T-helper 2 cell treated with Interferon-gamma antibody and Interleukin-4, amounts not matched to agents 5 μg/mL and 100 μg/mL, for 36 hours (primary cell): Measurements from ENCODE around the gene OPTC.
A peak's percentile ranks its signal among the peaks of the same experiment; 100 is the strongest.

ENCODE experiments used
- DNase-seq: peaks from one replicate; pipeline ENCODE4 v3.0.0; 2021; ENCODE audit warnings: low spot score
- H3K27ac Mint-ChIP-seq: one replicate; pipeline ENCODE4 v1.8.0; 2021; ENCODE audit warnings: mild to moderate bottlenecking, mixed read lengths
- H3K27me3 Mint-ChIP-seq: one replicate; pipeline ENCODE4 v1.8.0; 2021; ENCODE audit warnings: low read depth, mixed read lengths
- H3K36me3 Mint-ChIP-seq: one replicate; pipeline ENCODE4 v1.8.0; 2021; ENCODE audit warnings: low read depth, mixed read lengths
- H3K4me1 Mint-ChIP-seq: one replicate; pipeline ENCODE4 v1.8.0; 2021; ENCODE audit warnings: low read depth, mixed read lengths
- H3K4me3 Mint-ChIP-seq: one replicate; pipeline ENCODE4 v1.8.0; 2022; ENCODE audit warnings: mild to moderate bottlenecking, moderate library complexity, mixed read lengths
- H3K9me3 Mint-ChIP-seq: one replicate; pipeline ENCODE4 v1.8.0; 2021; ENCODE audit warnings: mixed read lengths

Gene OPTC

DNA sequence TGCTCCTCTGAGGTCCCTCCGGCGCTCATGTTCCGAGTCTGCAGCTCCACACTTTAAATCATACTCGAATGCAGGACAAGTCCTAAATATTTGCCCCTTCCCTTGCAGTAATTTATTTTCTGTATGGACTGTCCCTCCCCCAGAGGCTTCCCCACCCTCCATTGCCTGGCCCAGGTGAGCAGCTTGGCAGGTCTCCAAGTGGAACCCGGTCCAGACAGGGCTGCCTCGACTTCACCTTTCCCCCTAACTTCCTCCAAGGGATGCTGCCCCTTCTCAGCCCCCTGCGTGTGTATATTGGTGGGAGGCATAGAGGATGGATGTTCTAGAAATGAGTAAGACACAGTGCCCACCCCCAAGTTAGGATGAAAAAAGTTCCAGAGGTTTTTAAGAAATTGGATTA, 5.4 kb upstream of the OPTC start:
- Mint-ChIP-seq H3K4me3 (no peak overlapping the region), H3K27me3 (peaks cover 11% of the 10 kb centered on the region), H3K9me3 (no peaks in the 10 kb centered on the region), H3K36me3 (no peaks in the 10 kb centered on the region), H3K4me1 (peaks cover 2% of the 10 kb centered on the region), H3K27ac (no peak overlapping the region)
- no peak for DNase-seq

DNA sequence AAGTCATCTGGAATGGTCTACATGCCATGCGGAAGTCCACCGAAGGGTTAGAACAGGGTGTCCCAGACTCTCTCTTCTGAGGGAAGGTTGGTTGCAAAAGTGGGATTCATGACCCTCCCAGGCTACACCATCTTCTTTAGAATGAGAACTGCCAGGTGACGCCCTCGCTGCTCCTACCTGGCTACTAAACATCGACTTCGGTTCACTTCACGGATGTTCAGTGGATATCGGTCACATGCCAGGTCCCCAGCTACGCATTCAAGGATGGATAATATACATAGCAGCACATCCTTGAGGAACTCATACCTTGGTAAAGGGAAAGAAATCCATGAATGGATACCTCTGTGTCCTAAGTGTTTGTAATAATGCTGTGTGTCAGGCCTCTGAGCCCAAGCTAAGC, 3.3 kb upstream of the OPTC start:
- peaks cover 13% of the 10 kb centered on the region for H3K27me3 Mint-ChIP-seq
- H3K36me3 Mint-ChIP-seq = no peaks in the 10 kb centered on the region
- H3K4me3 Mint-ChIP-seq = no peak overlapping the region
- H3K4me1 Mint-ChIP-seq = peaks cover 3% of the 10 kb centered on the region
- no peak overlapping the region for H3K27ac Mint-ChIP-seq
- no peak for DNase-seq
- H3K9me3 Mint-ChIP-seq = no peaks in the 10 kb centered on the region

DNA sequence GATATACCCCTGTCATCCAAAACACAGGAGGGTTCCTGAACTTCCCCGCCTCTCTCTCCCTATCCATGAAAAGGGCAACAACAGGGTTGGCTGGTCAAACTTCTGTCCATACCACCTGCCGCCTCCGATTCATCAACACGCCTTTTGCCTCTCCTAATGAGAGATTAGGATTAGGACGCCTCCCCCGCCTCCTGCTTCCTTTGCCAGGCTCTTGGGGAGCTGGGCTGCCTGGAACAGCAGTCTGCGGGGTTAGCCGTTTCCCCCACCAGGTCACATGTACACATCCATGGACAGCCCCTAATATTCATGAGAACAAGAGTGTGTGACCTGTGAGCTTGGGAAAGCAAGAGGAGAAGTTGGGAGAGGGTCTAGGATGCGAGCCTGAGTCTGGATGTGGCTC, 2.3 kb upstream of the OPTC start:
- Mint-ChIP-seq H3K36me3 (no peaks in the 10 kb centered on the region), H3K27me3 (peaks cover 13% of the 10 kb centered on the region), H3K4me3 (no peak overlapping the region), H3K4me1 (peaks cover 3% of the 10 kb centered on the region), H3K9me3 (no peaks in the 10 kb centered on the region), H3K27ac (no peak overlapping the region)
- no peak for DNase-seq

DNA sequence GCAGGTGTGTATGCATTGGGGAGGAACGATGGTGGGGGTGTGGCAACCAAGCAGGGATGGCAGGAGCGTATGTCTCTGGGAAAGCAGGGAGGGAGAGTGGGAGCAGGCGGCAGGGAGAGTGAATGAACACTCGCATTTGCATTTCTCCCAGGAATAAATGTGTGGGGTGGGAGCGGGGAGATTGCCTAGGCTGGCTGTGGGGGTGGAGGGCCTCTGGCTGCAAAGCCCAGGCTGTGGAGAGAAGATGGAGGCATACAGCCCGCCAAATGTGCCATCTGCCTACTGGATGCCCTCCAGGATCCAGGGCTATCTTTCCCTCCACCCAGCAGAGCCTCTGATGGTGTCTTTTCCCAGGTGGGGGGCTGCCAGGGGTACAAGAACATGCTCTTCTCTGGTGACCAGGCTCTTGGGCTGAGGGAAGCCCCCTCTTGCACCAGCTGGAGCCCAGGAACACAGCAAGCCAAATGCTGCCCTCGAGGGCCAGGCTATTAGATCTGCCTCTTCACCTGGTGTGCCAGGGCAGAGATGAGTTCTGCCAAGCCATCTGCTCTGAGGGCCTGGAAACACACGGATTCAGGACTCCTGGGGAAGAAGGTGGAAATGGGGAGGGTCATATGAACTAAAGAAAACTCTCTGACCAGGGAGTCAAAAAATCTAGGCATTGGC, 1.7 kb upstream of the OPTC start:
- Mint-ChIP-seq H3K36me3 (no peaks in the 10 kb centered on the region), H3K4me1 (peaks cover 3% of the 10 kb centered on the region), H3K4me3 (no peak overlapping the region), H3K9me3 (no peaks in the 10 kb centered on the region), H3K27ac (no peak overlapping the region), H3K27me3 (peaks cover 13% of the 10 kb centered on the region)
- DNase-seq = no peak

DNA sequence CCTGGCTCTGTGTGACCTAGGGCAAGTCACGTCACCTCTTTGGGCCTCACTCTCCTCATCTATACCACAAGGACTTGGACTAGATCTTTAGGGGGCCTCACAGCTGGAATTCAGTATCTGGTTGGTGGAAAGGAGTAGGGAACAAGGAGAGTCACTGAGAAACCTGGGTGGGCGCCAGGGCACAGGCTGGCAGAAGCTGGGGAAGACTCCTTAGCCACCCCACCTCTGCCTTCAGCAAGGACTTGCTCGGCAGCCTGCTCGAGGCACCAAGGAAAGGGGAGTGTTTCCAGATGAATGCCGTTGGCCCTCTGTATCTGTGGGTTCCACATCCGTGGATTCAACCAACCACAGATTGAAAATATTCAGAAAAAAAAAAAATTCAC, 1.2 kb upstream of the OPTC start:
- Mint-ChIP-seq H3K27me3 (peaks cover 13% of the 10 kb centered on the region), H3K4me3 (no peak overlapping the region), H3K27ac (no peak overlapping the region), H3K36me3 (no peaks in the 10 kb centered on the region), H3K4me1 (peaks cover 1% of the 10 kb centered on the region), H3K9me3 (no peaks in the 10 kb centered on the region)
- no peak for DNase-seq

DNA sequence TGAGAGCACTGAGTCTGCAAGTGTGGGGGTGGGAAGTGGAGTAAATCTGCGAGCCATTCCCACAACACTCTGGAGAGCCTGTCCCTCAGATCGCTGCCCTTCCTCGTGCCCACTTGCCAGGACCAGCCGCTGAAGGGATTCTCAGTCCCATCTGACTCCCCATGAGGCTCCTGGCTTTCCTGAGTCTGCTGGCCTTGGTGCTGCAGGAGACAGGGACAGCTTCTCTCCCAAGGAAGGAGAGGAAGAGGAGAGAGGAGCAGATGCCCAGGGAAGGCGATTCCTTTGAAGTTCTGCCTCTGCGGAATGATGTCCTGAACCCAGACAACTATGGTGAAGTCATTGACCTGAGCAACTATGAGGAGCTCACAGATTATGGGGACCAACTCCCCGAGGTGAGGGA, 1.9 kb downstream of the OPTC start:
- Mint-ChIP-seq H3K9me3 (no peaks in the 10 kb centered on the region), H3K4me3 (no peak overlapping the region), H3K27me3 (peaks cover 13% of the 10 kb centered on the region), H3K36me3 (no peaks in the 10 kb centered on the region), H3K27ac (no peak overlapping the region), H3K4me1 (peaks cover 1% of the 10 kb centered on the region)
- DNase-seq = no peak

DNA sequence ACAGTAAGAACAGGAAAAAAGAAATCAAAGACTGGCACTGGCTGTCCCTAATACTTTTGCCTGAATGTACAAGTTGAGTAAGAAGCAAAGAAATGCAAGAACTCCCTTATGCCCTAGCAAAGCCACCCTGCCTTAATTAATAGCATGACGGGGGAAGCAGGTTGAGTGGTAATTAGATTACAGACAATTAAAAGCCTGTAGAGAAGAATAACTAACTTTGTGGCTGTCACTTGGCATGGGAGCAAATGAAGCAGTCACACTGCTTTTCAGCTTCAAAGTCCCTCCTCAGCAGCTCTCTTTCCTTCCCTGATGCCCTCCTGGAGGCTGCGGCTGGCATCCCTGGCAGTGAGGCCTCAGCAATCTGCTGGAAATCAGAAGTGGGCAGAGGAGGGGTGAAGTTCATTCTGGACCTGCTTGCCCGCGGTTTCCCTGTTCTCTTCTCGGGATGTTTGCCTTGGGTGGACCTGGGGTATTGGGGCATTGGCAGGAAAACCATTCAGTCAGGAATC, 3.4 kb downstream of the OPTC start:
- Mint-ChIP-seq H3K4me1 (peaks cover 1% of the 10 kb centered on the region), H3K36me3 (no peaks in the 10 kb centered on the region), H3K27ac (no peak overlapping the region), H3K9me3 (no peaks in the 10 kb centered on the region), H3K4me3 (no peak overlapping the region), H3K27me3 (peaks cover 7% of the 10 kb centered on the region)
- DNase-seq = no peak

DNA sequence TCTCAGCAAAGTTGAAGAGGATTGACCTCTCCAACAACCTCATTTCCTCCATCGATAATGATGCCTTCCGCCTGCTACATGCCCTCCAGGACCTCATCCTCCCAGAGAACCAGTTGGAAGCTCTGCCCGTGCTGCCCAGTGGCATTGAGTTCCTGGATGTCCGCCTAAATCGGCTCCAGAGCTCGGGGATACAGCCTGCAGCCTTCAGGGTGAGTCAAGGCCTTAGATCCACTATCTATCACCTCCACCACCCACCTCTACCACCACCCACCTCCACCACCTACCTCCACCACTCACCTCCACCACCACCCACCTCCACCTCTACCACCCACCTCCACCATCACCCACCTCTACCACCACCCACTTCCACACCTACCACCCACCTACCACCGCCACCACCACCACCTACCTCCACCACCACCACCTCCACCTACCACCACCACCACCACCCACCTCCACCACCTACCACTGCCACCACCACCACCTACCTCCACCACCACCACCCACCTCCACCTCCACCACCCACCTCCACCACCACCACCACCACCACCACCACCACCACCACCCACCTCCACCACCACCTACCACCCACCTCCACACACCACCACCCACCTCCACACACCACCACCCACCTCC, 5.8 kb downstream of the OPTC start:
- H3K4me1 Mint-ChIP-seq = peaks cover 3% of the 10 kb centered on the region
- no peak overlapping the region for H3K4me3 Mint-ChIP-seq
- H3K27me3 Mint-ChIP-seq = peaks cover 12% of the 10 kb centered on the region
- no peaks in the 10 kb centered on the region for H3K36me3 Mint-ChIP-seq
- no peak overlapping the region for H3K27ac Mint-ChIP-seq
- DNase-seq = no peak
- no peaks in the 10 kb centered on the region for H3K9me3 Mint-ChIP-seq

DNA sequence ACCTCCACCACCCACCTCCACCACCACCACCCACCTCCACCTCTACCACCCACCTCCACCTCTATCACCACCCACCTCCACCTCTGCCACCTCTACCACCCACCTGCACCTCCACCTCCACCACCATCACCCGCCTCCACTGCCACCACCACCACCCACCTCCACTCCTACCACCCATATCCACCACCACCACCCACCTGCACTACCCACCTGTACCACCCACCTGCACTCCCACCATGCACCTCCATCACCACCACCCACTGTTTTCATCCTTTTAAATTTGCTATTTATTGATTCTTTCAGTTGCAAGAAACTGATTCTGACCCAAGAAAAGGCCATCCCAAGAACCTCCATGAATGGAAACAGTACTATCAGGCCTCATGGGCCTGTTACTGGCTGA, 6.3 kb downstream of the OPTC start:
- Mint-ChIP-seq H3K4me3 (no peak overlapping the region), H3K4me1 (peaks cover 4% of the 10 kb centered on the region), H3K9me3 (no peaks in the 10 kb centered on the region), H3K27ac (no peak overlapping the region), H3K36me3 (no peaks in the 10 kb centered on the region), H3K27me3 (peaks cover 12% of the 10 kb centered on the region)
- no peak for DNase-seq

DNA sequence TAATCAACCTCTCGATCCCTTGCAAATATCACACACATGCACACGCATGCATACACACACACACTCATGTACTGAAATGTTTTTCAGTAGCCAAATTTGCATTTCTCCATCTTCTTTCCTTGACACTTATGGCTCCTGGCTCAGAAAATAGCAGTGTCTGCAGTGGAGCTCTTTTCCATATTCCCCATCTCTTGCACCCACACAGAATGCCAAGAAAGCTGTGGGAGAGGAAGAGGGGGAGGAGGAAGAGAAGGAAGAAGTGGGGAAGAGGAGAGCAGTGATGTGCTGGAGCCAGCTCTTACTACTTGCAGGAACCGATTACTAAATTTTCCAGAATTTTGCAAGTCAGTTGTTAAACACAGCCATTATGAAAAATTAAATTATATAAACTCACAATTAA, 9.9 kb downstream of the OPTC start:
- H3K36me3 Mint-ChIP-seq = no peaks in the 10 kb centered on the region
- no peak for DNase-seq
- no peak overlapping the region for H3K27ac Mint-ChIP-seq
- H3K9me3 Mint-ChIP-seq = no peaks in the 10 kb centered on the region
- H3K4me3 Mint-ChIP-seq = no peak overlapping the region
- peaks cover 4% of the 10 kb centered on the region for H3K4me1 Mint-ChIP-seq
- H3K27me3 Mint-ChIP-seq = peaks cover 12% of the 10 kb centered on the region

DNA sequence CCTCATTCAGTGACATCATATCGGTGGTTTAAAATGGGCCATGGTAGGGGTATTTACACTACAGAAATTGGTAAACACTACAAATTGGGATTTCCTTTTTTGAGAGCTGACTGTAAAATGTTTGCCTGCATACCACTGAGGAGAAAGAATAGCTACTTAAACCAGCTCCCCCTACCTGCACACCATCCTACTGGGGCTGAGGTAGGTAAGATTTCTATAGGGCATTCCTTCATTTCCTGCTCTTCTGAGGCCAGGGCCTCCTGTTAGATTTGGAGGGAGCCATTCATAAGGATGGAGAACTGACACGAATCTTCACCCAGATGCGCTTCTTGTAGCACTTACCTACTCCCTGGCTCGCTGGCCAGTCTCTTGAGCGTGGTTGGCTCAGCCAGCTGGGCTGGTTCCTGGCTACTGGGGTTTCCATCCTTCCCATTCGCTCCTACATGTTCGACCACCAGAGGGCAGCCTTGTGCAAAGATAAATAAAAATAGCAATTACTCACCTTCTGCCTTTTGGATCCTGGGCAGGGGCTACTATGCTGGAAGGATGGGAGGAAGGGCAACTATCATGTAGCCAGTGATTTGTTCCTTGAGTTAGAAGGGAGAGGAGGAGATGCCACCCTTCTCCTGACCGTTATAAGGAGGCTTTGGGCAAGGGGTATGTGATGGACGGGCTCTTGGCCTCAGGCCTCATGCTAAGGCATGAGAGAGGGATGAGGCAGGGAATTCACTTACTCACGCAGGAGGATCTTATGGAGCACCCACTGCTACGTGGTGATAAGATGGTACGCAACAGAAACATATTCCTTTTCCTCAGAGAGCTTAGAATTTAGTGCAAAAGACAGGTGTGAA, 10.7 kb downstream of the OPTC start:
- Mint-ChIP-seq H3K27ac (no peak overlapping the region), H3K9me3 (no peaks in the 10 kb centered on the region), H3K27me3 (peaks cover 12% of the 10 kb centered on the region), H3K4me1 (peaks cover 4% of the 10 kb centered on the region), H3K4me3 (no peak overlapping the region), H3K36me3 (no peaks in the 10 kb centered on the region)
- DNase-seq = peak; percentile 58

DNA sequence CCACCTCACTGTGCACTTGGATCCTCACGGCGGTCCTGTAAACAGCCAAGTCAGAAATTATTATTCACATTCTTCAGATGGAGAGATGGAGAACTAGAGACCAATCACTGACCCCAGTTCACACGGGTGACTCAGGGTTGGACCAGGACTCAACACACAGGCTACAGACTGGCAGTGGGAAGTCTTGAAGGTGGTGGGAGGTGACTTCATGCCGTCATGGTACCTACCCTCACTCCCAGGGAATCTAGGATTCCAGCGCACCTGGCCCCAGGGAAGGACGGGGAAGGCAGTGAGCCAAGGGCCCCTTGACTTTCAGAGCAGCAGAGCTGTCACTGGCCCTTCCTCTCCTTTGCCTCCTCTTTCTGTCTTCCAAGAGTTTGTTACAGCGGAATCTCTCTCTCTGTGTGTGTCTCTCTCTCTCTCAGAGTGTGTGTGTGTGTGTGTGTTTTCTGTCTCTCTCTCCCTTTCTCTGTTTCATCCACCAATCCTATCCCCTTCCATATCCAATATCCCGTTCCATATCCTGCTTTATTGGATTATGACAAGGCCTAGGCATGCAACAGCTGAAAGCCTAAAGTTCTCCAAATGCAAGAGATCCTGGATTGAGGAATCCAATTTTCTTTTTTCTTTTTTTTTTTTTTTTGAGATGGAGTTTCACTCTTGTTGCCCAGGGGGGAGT, 11.7 kb downstream of the OPTC start:
- DNase-seq = no peak
- H3K4me1 Mint-ChIP-seq = peaks cover 4% of the 10 kb centered on the region
- no peaks in the 10 kb centered on the region for H3K36me3 Mint-ChIP-seq
- no peaks in the 10 kb centered on the region for H3K9me3 Mint-ChIP-seq
- H3K4me3 Mint-ChIP-seq = no peak overlapping the region
- peaks cover 12% of the 10 kb centered on the region for H3K27me3 Mint-ChIP-seq
- H3K27ac Mint-ChIP-seq = no peak overlapping the region

DNA sequence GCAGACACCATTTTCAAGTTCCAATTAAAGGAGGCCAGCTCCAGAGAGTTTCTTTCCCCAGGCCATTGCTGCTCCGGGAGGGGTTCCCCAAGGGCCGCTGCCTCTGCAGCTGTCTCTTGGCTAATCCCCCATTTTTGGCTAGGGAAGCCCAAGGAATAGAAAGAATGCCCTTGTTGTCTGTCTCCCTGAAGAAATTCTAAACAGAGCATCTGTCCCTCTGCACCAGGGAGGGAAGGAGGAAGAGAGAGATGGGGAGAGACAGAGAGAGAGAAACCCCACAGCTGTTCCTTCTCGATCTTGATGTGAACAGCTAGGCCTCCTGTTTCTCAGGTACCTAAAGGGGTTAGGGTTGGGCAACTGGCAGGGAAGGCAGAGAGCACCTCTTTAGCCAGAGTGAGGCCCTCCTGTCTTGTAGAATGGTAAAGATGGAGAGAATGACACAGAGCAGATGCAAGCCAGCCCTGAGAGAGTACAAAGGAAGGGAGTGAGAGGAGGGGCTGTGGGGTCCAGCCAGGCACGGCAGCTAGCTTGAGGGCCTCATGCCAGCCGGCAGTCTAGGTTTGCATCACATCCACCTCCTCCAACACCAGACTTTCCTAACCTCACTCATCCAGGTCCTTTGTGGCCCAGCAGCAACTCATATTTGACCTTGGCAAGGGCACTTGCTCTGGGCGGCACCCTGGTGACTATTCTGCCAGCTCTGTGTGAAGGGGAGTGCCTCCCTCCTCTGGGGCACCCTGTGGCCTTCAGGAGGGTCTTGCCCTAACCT, 13.1 kb downstream of the OPTC start:
- H3K27me3 Mint-ChIP-seq = peaks cover 10% of the 10 kb centered on the region

More for the DNA sequence above, 13.1 kb downstream of the OPTC start:
- DNase-seq = no peak
- no peaks in the 10 kb centered on the region for H3K9me3 Mint-ChIP-seq
- no peaks in the 10 kb centered on the region for H3K36me3 Mint-ChIP-seq
- H3K4me3 Mint-ChIP-seq = no peak overlapping the region
- H3K4me1 Mint-ChIP-seq = peaks cover 4% of the 10 kb centered on the region
- H3K27ac Mint-ChIP-seq = no peak overlapping the region
